Measurements from ENCODE around the gene PLXNA4.
"Not testable (repeated sequence)": the region's sequence is repeated elsewhere in the genome, so short reads cannot be mapped to it uniquely, and the experiment has no call there.

Gene PLXNA4, protein sequence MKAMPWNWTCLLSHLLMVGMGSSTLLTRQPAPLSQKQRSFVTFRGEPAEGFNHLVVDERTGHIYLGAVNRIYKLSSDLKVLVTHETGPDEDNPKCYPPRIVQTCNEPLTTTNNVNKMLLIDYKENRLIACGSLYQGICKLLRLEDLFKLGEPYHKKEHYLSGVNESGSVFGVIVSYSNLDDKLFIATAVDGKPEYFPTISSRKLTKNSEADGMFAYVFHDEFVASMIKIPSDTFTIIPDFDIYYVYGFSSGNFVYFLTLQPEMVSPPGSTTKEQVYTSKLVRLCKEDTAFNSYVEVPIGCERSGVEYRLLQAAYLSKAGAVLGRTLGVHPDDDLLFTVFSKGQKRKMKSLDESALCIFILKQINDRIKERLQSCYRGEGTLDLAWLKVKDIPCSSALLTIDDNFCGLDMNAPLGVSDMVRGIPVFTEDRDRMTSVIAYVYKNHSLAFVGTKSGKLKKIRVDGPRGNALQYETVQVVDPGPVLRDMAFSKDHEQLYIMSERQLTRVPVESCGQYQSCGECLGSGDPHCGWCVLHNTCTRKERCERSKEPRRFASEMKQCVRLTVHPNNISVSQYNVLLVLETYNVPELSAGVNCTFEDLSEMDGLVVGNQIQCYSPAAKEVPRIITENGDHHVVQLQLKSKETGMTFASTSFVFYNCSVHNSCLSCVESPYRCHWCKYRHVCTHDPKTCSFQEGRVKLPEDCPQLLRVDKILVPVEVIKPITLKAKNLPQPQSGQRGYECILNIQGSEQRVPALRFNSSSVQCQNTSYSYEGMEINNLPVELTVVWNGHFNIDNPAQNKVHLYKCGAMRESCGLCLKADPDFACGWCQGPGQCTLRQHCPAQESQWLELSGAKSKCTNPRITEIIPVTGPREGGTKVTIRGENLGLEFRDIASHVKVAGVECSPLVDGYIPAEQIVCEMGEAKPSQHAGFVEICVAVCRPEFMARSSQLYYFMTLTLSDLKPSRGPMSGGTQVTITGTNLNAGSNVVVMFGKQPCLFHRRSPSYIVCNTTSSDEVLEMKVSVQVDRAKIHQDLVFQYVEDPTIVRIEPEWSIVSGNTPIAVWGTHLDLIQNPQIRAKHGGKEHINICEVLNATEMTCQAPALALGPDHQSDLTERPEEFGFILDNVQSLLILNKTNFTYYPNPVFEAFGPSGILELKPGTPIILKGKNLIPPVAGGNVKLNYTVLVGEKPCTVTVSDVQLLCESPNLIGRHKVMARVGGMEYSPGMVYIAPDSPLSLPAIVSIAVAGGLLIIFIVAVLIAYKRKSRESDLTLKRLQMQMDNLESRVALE (N-terminal part only)

DNA sequence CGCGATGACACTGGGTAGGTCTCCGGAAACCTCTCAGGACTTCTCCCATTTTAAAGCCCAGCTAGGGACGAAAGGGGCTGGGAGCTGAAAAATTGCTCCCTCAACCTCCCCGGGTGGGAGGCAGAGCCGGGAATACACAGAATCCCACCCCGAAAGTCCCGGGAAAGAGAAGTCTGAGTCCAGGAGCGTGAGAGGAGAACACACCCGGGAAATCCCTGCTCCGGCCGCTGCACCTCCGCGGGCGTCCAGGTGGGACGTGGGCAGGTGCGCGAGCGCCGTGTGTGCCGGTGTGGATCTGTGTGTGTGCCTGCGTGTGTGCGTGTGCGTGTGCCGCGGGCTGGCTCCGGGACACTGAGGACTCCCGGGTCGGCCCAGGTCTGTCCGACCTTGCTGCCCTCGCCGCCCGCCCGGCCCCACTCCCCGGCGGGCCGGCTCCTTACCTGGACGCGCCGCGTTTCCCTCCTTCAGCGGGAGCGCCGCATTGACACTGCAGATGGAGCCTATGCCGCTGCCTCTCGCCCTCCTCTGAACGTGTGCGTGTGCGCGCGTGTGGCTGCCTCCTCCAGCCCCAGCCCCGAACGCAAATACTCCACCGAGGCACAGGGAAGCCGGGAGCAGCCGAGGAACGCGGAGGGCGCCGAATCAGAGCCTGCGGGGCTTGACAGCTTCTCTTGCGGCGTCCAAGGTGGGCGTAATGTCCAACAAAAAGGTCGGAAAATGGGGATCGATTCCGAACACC lies at the start of gene PLXNA4:
TSS of gene PLXNA4 (minus strand) at position 489 of the 739 bp plus-strand sequence. CDS start 67,777 bp downstream, outside the sequence.
- no peak for DNase-seq (ENCODE audit: low spot score)

DNA sequence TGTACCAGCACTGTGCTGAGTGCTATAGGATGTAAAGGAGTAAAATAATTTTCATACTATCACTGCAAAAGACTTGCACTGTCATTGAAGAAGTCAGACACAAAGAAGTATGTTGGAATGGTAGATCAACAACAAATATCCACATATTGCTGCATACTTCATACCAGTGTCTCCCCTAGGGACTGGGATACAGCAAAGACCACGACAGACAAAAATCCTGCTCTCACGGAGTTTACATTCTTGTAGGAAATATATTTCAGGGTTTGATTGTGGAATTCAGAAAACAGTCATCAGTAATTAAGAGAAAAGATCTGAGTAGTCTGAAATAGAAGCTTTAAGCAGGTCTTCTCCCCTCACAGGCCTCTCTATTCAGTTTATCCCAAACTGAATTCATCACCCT lies 49.4 kb upstream of the PLXNA4 start:
- DNase-seq (ENCODE audit: low spot score), result no peak

DNA sequence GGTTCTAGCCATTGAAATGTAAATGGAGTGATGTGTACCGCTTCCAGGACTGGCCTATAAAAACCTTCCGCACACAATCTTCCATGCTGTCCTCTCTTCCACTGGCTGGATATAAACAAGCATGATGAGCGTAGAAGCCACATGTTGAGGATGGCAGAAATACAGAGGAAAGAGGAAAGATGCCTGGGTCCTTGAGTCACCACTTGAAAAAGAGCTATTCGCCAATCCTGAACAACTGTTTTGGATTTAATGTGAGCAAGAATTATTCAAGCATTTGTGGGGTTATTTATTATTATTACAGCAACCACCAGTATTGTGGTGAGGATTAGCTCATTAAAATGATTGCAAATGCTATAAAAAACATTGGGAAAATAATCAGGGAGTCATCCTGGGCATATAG lies 45.8 kb upstream of the PLXNA4 start:
- DNase-seq (ENCODE audit: low spot score), result no peak

DNA sequence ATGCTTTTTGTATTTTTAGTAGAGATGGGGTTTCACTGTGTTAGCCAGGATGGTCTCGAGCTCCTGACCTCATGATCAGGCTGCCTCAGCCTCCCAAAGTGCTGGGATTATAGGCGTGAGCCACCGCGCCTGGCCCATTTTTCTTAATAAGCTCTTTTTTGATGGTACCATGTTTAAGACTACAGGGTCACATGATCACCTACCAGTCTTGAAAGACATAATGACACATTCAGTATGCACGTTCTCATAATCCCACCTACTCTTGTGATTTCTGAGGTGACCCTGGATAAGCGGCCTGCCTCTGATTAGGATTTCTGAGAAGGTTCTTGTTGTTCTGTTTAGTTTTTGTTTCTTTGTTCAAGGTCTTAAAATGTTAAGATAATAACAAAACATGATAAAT lies 43.7 kb upstream of the PLXNA4 start:
- no peak for DNase-seq (ENCODE audit: low spot score)

DNA sequence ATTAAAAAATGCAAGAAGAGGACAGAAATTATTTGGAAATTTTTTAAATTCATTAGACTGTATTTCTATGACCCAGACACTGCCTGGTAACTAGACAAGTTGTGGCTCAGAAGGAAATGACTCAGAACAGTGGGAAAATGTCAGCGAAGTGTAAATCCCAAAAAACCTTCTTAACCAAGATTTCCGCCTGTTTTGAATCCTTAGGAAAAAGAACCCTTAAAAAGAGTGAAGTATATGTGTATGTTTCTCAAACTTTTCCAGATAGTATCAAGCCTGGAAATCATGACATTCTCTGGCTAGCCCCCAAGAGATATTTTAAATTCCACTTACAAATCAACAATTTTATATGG lies 42.7 kb upstream of the PLXNA4 start:
- DNase-seq (ENCODE audit: low spot score), result no peak

DNA sequence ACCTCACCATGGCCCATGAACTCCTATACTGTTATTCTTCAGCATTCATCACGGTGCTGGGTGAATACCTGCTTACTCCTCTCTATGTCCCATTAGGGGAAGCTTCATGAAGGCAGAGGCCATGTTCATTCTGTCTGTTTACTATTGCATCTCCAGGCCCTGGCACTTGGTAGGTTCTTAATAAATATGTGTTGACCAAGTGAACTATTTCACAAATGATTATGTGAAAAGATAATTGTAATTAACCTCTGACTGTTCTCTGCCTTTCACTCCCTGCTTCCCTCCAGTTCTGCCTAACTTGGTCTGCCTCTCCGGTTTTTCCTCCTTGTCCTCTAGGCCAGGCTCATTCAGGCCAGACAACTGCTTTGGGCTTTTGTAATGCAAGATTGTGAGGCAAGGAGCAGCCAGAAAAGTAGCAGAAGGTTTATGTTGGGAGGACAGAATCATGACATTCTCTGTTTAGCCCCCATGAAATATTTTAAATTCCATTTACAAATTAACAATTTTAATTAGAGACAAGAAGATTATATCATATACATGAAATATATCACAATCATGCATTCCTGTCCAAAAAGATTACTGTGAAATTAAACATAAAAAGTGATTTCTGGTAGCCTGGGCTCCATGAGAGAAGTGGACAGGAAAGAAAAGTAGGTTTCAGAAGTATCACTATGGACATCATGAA lies 42.1 kb upstream of the PLXNA4 start:
- no peak for DNase-seq (ENCODE audit: low spot score)

DNA sequence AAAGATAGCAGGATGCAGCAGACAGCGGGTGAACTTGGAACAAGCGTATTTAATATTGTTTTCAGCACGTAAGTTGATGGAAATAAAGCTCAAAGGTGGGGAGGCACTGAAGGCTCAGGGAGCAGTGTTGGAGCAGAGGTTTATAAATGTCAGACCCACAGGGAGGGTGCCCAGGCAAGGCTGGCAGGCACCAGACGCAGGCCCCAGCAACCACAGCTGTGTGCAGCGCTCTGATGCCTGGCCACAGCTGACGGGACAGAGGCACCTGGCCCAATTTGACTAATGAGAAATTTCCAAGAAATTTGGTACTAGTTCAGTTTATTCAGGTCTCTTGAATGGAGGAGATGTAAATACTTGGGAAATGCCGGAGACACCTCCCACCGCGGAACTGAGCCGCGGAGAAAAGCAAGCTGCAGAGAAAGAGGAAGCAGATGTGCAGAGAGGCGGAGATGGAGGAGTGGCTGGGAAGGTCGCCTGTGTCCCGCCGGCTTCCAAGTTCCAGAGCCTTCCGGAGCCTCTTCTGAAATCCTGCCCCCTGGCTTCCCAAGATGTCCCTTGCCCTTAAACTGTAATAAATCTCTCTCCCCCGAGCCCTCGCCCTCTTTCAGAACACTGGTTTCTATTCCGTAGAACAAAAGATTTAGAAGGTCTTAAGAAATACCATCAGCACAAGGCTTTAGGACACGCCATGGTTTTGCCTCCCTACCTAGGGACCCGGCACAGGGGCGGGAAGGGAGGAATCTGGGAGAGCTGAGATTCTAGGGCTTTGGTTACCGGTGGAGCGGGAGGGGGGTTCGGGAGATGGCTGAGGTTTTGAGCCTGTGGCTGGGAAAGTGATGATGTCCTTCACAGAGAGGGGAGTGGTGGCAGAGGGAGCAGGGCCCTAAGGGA lies 38.4 kb upstream of the PLXNA4 start:
- no peak for DNase-seq (ENCODE audit: low spot score)

DNA sequence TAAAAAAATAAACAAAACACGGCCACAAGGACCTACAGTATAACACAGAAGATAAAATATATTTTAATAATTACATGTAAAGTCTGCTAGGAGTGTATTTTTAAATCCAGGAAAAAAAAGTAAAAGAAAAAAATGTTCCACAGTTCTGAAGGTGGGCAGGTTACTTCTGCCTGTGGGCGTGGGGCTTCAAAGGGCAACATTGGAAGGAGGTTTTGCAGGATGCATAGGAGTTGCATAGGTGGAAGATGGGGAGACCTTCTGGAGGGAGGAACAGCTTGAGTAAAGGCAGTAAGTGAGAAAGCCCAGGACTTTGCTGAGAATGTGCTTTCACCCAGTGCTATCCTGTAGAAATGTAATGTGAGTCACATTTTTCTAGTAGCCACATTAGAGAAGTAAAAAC lies 37.5 kb upstream of the PLXNA4 start:
- no peak for DNase-seq (ENCODE audit: low spot score)

DNA sequence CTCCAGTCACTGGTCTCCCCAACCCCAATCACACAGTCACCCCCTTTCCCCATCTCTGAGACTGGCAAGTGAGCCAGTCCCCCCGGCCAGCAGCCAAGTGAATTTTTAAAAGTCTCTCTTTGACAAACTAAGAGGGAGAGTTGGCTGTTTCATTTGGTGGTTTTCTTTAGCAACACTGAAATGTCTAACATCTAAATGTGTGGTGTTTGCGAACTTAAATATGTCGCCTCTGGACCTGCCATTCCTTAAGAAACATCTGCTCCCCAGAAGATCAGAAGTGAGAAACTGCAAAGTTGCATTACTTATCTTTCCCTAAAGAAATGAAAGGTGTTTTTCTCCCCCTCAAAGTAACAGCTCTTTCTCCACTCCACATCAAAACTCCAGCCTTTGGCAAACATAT lies 34.7 kb upstream of the PLXNA4 start:
- no peak for DNase-seq (ENCODE audit: low spot score)

DNA sequence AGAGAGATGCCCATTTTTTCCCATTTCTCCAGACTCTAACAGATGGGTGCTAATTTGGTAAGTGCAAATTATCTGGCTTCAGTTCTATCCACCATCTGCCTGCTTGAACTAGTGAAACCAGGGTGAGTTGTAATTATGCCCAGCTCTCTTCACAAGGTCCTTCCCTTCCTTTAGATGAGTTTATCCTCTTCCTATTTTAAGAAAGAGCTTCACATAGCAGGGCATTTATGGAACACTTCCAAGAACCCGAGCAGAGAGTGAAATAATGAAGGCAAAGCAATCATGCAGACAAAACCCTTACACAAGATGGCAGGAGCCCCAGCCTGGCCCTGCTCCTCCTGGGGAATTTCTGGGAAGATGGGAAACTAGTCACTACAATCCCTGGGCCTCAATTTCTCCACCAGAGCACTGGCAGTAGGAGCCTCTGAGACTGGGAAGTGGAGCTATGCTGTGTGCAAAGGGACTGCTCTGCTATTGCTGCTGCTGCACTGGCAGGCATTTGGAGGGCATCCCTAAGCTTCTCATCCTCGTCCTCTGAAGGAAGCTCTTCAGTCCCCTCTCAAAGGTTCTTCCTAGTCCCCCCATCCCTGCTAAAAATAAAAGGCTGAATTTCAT lies 33.7 kb upstream of the PLXNA4 start:
- no peak for DNase-seq (ENCODE audit: low spot score)

DNA sequence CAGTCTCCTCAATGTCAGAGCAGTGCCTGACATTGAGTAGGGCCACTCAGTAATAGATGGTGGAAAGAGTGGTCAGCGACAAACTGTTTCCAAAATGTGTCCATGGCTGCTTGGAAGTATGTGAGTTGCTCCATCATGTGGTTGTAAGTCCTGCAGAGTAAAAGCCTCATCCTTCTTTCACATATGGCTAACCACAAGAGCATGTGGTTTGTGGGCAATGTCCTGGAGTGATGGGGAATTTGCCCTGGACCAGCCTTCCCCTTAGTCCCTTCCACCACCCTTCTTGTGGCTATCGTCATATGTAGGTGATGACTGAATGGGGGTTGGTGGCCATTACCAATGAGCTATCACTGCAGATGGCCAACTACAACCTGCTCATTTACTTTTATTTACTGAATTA lies 33.0 kb upstream of the PLXNA4 start:
- no peak for DNase-seq (ENCODE audit: low spot score)

DNA sequence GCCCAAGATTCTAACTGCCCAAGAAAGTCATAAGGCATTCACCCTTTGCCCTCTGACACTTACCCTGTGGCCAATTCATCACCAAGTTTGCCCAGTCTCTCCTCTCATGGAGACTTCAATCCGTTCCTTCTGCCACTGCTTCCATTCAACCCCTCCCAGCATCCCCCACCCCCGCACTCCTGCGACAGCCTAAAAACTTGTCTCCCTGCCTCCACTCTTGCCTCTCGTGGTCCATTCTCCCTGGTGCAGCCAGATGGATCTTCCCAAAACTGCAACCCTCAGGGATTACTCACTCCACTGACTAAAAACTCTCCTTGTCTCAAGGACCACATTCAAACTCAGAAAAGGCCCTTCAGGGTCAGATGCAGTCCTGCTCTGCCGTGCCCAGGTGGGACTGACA lies 32.3 kb upstream of the PLXNA4 start:
- no peak for DNase-seq (ENCODE audit: low spot score)

DNA sequence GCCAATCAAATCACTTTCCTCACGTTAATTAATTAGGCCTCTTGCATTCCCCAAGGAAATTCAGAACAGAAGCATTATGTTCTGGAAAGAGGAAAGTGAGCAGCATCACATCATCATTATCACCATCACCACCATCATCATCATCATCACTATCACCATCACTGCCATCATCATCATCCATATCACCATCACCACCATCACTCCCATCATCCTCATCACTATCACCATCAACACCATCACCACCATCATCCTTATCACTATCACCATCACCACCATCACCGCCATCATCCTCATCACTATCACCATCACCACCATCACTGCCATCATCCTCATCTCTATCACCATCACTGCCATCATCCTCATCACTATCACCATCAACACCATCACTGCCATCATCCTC lies 31.4 kb upstream of the PLXNA4 start:
- DNase-seq (ENCODE audit: low spot score), result no peak

DNA sequence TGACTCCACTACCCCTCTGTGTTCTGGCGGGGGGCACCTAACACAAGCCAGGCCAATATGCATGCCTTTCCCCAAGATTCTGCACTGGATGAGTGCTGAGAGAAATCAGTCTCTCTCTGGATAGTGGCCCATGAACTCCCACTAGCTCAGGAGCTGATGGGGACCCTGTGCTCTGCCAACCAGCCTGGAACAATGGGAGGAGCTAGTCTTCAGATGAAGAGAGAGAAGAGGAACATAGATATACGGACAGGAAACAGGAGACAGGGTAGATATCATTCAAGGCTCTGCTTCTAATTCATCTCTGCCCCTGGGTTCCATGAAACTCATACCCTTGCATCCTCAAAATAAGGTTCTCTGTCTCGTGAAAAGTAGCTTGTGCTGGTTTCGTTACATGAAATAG lies 27.9 kb upstream of the PLXNA4 start:
- DNase-seq (ENCODE audit: low spot score), result no peak

DNA sequence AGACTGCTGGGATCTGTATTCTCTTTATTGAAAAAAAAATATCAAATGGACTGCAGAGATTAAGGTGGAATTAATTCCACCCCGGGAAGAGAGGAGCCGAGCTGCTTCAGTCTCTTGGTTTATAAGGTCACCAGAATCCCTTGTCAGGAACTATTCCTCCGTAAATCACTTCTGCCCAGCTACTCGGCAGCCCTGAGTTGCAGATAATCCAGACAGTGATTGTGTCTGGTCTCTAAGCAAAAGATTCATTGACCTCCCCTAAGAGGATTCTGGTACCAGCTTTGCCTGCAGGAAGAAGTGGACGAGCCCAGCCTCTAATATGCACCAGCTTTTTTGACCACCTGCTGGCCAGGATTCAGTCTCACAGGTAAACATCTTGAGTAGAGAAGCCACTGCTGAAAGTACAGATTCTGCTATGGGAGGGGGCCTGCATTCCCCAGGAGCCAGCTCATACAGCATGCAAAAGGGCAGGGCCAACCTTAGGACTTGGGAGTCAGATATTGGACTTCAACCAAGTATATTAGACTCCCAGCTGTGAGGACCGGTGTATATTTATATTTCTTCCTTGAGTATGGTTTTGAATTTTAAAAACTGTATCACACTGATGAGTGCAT lies 27.1 kb upstream of the PLXNA4 start:
- DNase-seq (ENCODE audit: low spot score), result no peak

DNA sequence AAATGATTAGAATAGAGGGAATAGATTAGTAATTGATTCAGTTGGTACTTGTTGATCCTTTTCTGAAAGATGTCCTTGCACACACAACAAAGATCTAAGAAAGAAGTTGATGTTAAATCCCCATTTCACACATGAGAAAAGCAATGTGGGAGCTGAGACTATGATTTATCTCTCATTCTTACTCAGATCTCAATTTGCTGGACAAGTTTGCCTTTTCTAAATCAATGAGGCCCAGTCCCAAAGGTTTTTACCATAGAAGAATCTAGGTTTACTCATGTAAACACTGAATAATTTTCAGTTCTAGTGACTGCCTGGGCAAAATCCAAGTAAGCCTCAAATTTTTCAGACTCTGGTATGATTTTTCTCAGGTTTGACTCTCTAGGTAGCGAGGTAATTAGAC lies 25.5 kb upstream of the PLXNA4 start:
- no peak for DNase-seq (ENCODE audit: low spot score)

DNA sequence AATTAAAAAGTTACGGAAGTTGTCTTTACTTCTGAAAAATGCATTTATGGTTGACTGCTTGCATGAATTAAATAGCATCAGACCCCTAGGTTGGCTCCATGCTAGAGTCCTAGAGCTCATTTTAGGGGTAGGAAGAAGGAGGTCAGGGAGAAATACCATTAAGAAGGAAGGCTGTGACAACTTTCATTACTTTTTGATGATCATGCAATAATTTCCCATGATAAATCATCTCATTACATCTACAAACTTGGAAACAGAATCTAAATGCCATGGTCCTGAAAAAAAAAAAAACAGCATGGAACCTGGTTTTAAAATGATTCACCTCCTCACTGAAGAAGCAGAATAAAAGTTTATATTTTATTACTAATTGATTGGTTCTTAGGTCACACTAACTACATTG lies 20.3 kb upstream of the PLXNA4 start:
- no peak for DNase-seq (ENCODE audit: low spot score)

DNA sequence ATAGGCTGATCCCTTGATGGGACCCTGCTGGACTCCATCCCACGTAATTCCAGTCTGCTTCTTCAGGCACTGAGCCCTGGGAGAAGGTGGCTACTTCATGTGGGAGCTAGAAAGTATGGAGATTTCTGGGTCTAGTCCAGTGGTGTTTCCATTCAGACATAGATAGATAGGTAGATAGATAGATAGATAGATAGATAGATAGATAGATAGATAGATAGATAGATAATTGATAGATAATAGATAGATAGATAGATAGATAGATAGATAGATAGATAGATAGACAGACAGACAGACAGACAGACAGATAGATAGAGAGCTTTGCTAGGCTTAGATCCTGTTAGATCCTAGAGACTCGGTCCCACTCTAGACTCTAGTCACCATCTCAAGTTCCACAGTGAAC lies 18.5 kb upstream of the PLXNA4 start:
- not testable (repeated sequence) for DNase-seq (ENCODE audit: low spot score)

DNA sequence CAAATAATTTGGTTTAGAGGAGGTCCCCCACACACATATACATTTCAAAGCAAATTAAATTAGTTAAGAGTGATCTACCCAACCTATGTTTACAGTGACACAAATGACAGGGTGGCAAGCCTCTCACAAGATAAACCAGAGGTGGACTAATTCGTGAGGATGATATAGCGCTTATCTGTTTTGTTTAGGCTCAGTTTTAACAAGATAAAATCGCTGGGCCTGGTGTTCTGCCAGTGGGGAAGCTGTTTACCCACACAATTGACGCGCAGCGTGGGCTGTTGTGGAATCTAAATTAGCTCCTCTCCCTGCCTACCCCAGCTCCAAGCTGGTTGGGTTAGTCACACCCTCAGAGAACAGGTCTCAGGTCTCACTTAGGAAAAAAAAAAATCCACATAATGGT lies 16.7 kb upstream of the PLXNA4 start:
- DNase-seq (ENCODE audit: low spot score), result no peak
